ENCODE data around the gene OR2T10.
"Not testable (repeated sequence)": the region's sequence is repeated elsewhere in the genome, so short reads cannot be mapped to it uniquely, and the experiment has no call there.

The OR2T10 gene

GRCh38 chr1:248573856-248574255 lies 23.6 kb downstream of the OR2T10 start:
- not testable (repeated sequence) for H3K27ac Mint-ChIP-seq; H3K9me3 Mint-ChIP-seq; H3K36me3 Mint-ChIP-seq (ENCODE audit: low read depth); H3K4me1 Mint-ChIP-seq (ENCODE audit: low read depth); H3K27me3 Mint-ChIP-seq (ENCODE audit: low read depth); H3K4me3 Mint-ChIP-seq

GRCh38 chr1:248572049-248572448 lies 25.5 kb downstream of the OR2T10 start:
- H3K4me1 Mint-ChIP-seq (ENCODE audit: low read depth); H3K27me3 Mint-ChIP-seq (ENCODE audit: low read depth): not testable (repeated sequence)

DNA sequence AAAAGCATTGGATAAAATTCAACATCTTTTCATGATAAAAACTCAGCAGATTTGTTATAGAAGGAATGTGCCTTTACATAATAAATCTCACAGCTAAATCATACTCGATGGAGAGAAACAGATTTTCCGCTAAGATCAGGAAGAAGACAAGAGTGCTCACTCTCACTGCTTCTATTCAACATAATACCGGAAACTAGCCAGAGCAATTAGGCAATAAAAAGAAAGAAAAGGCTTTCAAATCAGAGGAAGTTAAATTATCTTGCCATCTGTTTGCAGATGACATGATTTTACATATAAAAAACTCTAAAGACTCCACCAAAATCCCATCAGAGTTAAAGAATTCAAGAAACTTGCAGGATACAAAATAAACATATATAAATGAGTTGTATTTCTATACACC lies 26.7 kb downstream of the OR2T10 start:
- not testable (repeated sequence) for H3K4me3 Mint-ChIP-seq; H3K27me3 Mint-ChIP-seq (ENCODE audit: low read depth); H3K9me3 Mint-ChIP-seq; H3K36me3 Mint-ChIP-seq (ENCODE audit: low read depth); H3K4me1 Mint-ChIP-seq (ENCODE audit: low read depth); H3K27ac Mint-ChIP-seq

More at GRCh38 chr1:248572049-248572448, 25.5 kb downstream of the OR2T10 start:
- H3K4me3 Mint-ChIP-seq; H3K27ac Mint-ChIP-seq; H3K9me3 Mint-ChIP-seq; H3K36me3 Mint-ChIP-seq (ENCODE audit: low read depth): not testable (repeated sequence)

DNA sequence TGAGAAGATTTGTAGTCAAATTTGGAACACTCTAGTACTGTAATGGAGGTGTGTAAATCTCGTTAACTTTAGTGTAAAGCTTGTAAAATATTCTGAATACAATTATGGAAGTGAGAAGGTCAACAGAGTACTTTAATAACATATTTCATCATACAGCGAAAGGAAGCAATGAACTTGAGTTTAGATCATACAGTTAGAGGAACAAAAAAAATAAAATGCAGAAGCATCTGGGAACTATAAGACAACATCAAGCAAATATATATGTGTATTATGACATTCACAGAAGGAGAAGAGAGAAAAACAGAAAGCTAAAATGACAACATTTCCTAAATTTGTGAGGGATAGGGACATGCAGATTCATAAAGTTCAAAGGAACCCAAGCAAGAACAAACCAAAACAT lies 28.5 kb downstream of the OR2T10 start:
- H3K36me3 Mint-ChIP-seq (ENCODE audit: low read depth); H3K27me3 Mint-ChIP-seq (ENCODE audit: low read depth); H3K9me3 Mint-ChIP-seq; H3K4me1 Mint-ChIP-seq (ENCODE audit: low read depth); H3K4me3 Mint-ChIP-seq; H3K27ac Mint-ChIP-seq: not testable (repeated sequence)

GRCh38 chr1:248565530-248566373 lies 31.7 kb downstream of the OR2T10 start:
- Mint-ChIP-seq H3K4me3 (peak overlapping the region; percentile 85), H3K27ac (peak overlapping the region; percentile 87)
- H3K9me3 Mint-ChIP-seq; H3K27me3 Mint-ChIP-seq (ENCODE audit: low read depth); H3K4me1 Mint-ChIP-seq (ENCODE audit: low read depth); H3K36me3 Mint-ChIP-seq (ENCODE audit: low read depth): not testable (repeated sequence)

GRCh38 chr1:248562672-248563071 lies 34.8 kb downstream of the OR2T10 start, which contains the start of gene OR2T29:
Gene OR2T29, minus strand, starts transcription at chr1:248562772. Its CDS starts 3,281 bp downstream, at chr1:248559491.
- H3K27me3 Mint-ChIP-seq (ENCODE audit: low read depth) = not testable (repeated sequence)

DNA sequence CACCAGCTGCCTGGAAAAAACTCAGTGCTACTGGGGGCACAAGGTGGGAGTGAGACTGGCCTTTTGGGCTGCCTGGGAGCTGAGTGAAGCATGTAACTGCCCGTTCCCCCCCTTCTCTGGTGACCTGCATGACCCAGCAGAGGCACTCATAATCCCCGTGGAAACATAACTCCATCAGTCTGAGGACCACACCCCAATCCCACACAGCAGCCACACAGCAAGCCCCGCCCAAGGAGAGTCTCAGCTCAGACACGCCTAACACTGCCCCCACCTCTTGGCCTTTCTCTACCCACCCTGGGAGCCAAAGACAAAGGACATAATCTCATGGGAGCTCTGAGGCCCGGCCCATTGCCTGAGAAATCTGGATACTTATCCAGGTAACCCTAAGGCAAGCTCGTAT lies 46.5 kb downstream of the OR2T10 start:
- not testable (repeated sequence) for H3K36me3 Mint-ChIP-seq (ENCODE audit: low read depth); H3K9me3 Mint-ChIP-seq; H3K27ac Mint-ChIP-seq; H3K4me1 Mint-ChIP-seq (ENCODE audit: low read depth); H3K27me3 Mint-ChIP-seq (ENCODE audit: low read depth); H3K4me3 Mint-ChIP-seq

More at GRCh38 chr1:248562672-248563071, 34.8 kb downstream of the OR2T10 start, which contains the start of gene OR2T29:
- not testable (repeated sequence) for H3K36me3 Mint-ChIP-seq (ENCODE audit: low read depth); H3K9me3 Mint-ChIP-seq; H3K4me1 Mint-ChIP-seq (ENCODE audit: low read depth); H3K27ac Mint-ChIP-seq; H3K4me3 Mint-ChIP-seq

DNA sequence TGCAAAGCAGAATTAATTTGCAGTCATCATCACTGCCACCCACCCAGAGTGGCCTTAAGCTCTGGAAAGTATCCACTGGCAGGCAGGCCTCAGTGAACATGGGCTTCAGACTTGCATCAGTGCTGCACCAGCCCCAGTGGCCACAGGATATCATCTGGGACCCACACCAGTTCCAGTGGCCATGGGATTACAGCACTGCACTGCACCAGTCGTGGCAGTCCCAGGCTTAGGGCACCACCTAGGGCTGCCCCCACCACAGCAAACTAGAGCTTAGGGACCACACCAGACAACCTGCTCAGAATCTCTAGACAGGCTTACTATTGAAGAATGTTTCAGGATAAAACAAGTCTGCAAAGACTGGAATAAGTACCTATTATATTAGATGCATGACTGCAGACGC lies 50.1 kb downstream of the OR2T10 start:
- not testable (repeated sequence) for H3K27me3 Mint-ChIP-seq (ENCODE audit: low read depth); H3K4me3 Mint-ChIP-seq; H3K36me3 Mint-ChIP-seq (ENCODE audit: low read depth); H3K4me1 Mint-ChIP-seq (ENCODE audit: low read depth); H3K27ac Mint-ChIP-seq; H3K9me3 Mint-ChIP-seq

Data from T-helper 1 cell treated with Interleukin-12 subunit alpha and Interleukin-12 subunit beta and Interleukin-4 antibody, amounts not matched to agents 30 μg/mL and 1 μg/mL, for 36 hours (primary cell).